Ishikawa (cell line): ENCODE results near the gene MYO7A.

ENCODE experiments used
- CEBPB ChIP-seq: IDR thresholded peaks from 2 replicates; pipeline ENCODE4 v1.6.1; 2012
- CREB1 ChIP-seq: IDR thresholded peaks from 2 replicates; pipeline ENCODE4 v1.6.1; 2012; ENCODE audit warnings: low read depth
- EGR1 ChIP-seq: IDR thresholded peaks from 2 replicates; pipeline ENCODE4 v1.6.1; 2012
- EP300 ChIP-seq: IDR thresholded peaks from 2 replicates; pipeline ENCODE4 v1.6.1; 2012; ENCODE audit warnings: borderline replicate concordance
- FOXM1 ChIP-seq: IDR thresholded peaks from 2 replicates; pipeline ENCODE4 v1.6.1; 2012; ENCODE audit warnings: low read depth, borderline replicate concordance
- NFIC ChIP-seq: IDR thresholded peaks from 2 replicates; pipeline ENCODE4 v1.6.1; 2012
- RAD21 ChIP-seq: IDR thresholded peaks from 2 replicates; pipeline ENCODE4 v1.6.1; 2012; ENCODE audit warnings: low read depth
- TAF1 ChIP-seq: IDR thresholded peaks from 2 replicates; pipeline ENCODE4 v1.6.1; 2012; ENCODE audit warnings: low read depth, mild to moderate bottlenecking
- TCF12 ChIP-seq: IDR thresholded peaks from 2 replicates; pipeline ENCODE4 v1.6.1; 2012; ENCODE audit warnings: low read depth
- TEAD4 ChIP-seq: IDR thresholded peaks from 2 replicates; pipeline ENCODE4 v1.6.1; 2012
- YY1 ChIP-seq: IDR thresholded peaks from 2 replicates; pipeline ENCODE4 v1.6.1; 2012; ENCODE audit warnings: low read depth
- ZBTB7A ChIP-seq: IDR thresholded peaks from 2 replicates; pipeline ENCODE4 v1.6.1; 2012; ENCODE audit warnings: low read depth
- TF ChIP-seq, protein P1 (sequence below): IDR thresholded peaks from 2 replicates; pipeline ENCODE4 v1.6.1; 2012
- TF ChIP-seq, protein P2 (sequence below): IDR thresholded peaks from 2 replicates; pipeline ENCODE4 v1.6.1; 2012; ENCODE audit warnings: low read depth, mild to moderate bottlenecking
- TF ChIP-seq, protein P3 (sequence below): IDR thresholded peaks from 2 replicates; pipeline ENCODE4 v1.6.1; 2012

The MYO7A gene

DNA sequence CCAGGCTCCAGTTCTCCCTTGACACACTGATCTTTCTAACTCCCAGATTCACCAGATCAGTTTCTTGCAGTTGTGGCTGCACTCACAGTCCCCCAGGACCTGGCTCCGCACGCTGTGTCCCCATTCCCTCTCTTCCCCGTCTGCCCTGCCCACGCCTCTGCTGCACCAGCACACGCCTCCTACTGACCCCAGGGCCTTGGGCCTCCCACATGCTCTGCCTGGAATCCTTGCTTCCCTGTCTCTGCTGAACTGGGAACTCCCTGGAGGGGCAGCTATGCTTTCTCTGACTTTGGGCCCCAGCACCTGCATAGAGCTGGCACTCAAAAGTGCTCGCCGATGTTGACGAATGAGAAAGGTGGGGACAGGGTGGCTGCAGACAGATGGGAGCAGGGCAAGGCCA lies 68.9 kb downstream of the MYO7A start:
- TF ChIP-seq FOXM1 (no peak), ZBTB7A (no peak), CEBPB (no peak), TCF12 (no peak), EGR1 (no peak)
- TF ChIP-seq, protein P1, sequence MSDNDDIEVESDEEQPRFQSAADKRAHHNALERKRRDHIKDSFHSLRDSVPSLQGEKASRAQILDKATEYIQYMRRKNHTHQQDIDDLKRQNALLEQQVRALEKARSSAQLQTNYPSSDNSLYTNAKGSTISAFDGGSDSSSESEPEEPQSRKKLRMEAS, result no peak
- TF ChIP-seq, protein P2, sequence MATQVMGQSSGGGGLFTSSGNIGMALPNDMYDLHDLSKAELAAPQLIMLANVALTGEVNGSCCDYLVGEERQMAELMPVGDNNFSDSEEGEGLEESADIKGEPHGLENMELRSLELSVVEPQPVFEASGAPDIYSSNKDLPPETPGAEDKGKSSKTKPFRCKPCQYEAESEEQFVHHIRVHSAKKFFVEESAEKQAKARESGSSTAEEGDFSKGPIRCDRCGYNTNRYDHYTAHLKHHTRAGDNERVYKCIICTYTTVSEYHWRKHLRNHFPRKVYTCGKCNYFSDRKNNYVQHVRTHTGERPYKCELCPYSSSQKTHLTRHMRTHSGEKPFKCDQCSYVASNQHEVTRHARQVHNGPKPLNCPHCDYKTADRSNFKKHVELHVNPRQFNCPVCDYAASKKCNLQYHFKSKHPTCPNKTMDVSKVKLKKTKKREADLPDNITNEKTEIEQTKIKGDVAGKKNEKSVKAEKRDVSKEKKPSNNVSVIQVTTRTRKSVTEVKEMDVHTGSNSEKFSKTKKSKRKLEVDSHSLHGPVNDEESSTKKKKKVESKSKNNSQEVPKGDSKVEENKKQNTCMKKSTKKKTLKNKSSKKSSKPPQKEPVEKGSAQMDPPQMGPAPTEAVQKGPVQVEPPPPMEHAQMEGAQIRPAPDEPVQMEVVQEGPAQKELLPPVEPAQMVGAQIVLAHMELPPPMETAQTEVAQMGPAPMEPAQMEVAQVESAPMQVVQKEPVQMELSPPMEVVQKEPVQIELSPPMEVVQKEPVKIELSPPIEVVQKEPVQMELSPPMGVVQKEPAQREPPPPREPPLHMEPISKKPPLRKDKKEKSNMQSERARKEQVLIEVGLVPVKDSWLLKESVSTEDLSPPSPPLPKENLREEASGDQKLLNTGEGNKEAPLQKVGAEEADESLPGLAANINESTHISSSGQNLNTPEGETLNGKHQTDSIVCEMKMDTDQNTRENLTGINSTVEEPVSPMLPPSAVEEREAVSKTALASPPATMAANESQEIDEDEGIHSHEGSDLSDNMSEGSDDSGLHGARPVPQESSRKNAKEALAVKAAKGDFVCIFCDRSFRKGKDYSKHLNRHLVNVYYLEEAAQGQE, result no peak

DNA sequence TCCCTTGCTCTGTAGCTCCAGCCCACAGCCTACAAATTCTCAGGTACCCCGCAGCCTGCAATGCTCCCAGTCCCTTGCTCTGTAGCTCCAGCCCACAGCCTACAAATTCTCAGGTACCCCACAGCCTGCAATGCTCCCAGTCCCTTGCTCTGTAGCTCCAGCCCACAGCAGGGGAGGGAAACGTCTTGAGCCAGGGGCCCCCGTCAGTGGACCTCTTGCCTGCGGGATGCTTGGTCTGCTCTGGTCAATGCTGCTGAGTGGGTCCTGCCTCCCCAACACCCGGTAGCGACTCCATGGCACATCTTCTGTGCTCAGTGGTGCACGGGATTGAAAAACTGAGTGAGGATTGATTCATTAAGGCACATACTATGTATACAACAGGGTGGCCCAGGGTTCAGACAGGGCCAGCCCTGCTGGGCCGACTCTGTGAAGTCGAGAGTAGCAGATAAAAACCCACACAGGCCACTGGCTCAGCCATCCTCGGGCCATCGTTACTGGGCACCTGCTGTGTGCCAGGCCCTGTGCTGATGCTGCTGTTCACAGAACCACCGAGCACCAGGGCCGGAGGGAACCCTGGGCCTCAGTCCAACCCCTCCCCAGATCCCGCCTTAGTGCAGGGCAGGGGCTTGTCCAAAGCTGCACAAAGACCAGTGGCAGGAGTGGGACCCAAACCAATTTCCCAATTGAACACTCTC lies 69.7 kb downstream of the MYO7A start:
- TF ChIP-seq, protein P2, result no peak
- TF ChIP-seq ZBTB7A (no peak), CEBPB (no peak), FOXM1 (no peak)
- TF ChIP-seq, protein P3, sequence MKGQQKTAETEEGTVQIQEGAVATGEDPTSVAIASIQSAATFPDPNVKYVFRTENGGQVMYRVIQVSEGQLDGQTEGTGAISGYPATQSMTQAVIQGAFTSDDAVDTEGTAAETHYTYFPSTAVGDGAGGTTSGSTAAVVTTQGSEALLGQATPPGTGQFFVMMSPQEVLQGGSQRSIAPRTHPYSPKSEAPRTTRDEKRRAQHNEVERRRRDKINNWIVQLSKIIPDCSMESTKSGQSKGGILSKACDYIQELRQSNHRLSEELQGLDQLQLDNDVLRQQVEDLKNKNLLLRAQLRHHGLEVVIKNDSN, result no peak

DNA sequence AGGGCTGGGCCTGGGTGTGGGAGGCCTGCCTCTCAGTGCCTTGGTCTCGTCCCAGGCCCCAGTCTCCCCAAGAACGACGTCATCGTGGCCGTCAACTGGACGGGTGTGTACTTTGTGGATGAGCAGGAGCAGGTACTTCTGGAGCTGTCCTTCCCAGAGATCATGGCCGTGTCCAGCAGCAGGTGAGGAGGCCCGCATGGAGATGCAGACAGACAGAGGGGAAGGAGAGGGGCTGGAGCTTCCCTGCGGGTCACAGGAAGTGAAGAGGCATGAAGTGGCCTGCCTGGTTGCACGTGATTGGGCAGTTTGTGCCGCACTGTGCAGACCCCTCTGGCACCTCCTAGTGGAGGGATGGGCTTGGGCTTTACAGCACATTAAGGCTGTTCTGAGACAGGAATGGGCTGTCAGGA lies 70.4 kb downstream of the MYO7A start:
- TF ChIP-seq TAF1 (no peak), FOXM1 (no peak), RAD21 (peak; percentile 29; the same call in 1 of the 2 replicates), YY1 (no peak), EGR1 (no peak), TEAD4 (no peak), EP300 (no peak)

DNA sequence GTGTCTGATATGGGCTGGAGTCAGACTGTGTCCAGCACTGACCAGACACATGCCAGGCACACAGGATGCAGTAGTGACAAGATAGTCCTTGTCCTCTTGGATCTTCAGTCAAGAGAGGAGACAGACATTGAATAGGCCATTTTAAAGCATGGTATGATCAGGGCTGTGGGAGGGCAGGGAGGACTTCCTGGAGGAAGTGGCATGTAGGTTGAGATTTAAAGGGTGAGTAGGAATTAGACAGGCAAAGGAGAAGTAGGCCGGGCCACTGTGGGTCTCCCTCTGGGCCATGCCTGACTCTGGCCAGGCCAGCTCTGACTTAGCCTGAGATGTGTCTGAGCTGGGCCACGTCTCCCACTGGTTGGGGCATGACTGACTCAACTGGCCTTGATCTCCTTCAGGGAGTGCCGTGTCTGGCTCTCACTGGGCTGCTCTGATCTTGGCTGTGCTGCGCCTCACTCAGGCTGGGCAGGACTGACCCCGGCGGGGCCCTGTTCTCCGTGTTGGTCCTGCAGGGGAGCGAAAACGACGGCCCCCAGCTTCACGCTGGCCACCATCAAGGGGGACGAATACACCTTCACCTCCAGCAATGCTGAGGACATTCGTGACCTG lies 71.2 kb downstream of the MYO7A start:
- TF ChIP-seq RAD21 (no peak), CREB1 (no peak), EGR1 (no peak), CEBPB (no peak), FOXM1 (no peak)

DNA sequence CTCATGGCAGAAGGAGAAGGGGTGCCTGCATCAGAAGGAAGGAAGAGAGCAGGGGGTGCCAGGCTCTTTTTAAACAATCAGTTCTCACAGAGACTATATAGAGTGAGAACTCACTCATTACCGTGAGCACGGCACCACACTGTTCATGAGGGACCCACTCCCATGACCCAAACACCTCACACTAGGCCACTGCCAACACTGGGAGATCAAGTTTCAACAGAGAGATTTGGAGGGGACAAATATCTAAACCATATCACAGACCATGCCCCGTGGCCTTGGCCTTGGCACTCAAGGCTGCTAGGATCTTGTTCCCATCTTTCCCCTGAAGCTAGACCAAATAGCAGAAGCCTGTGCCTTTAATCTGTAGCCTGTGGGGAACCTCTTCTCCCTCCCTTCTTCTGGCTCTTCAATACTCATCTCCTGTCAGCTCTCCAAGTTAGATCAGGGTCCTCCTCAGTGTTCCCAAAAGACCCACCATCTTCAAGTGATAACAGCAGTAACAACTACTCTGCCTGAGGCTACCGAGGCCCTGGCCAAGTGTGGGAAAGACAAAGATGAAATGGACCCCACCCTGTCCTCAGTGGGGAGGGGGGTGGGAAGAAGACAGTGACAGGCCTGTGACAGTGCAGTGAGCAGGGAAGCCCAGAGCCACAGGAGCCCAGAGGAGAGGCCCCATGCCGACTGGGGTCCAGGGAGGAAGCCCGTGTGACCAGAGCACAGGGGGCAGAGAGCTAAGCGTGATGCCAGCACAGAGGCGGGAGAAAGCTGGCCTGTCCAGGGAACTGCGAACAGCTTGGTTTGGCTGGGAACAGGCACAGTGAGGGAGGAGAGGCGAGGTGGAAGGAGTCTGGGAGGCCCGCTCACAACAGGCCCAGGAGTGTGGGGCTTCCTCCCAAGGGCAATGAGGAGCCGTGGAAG lies 72.6 kb downstream of the MYO7A start:
- TF ChIP-seq EP300 (no peak), NFIC (no peak), ZBTB7A (no peak), FOXM1 (no peak), YY1 (no peak)
- TF ChIP-seq, protein P3, result no peak
- TF ChIP-seq, protein P1, result no peak

DNA sequence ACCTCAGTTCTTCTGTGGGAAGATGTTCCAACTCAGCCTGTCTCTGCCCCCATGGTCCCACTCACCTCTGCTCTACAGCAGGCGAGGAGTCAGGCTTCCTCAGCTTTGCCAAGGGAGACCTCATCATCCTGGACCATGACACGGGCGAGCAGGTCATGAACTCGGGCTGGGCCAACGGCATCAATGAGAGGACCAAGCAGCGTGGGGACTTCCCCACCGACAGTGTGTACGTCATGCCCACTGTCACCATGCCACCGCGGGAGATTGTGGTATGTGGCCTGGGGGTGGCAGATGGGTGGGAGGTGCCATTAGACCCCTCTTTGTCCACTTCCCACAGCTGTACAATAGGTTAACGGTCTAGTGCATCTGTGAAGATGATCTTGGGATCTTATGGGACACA lies 73.3 kb downstream of the MYO7A start:
- TF ChIP-seq, protein P2, result no peak
- TF ChIP-seq RAD21, result no peak
